Activated naive CD4-positive, alpha-beta T cell treated with Interleukin-2 at 50 U/mL for 16 hours (primary cell): Measurements from ENCODE around the gene ERGIC1.
"Not testable (repeated sequence)": the region's sequence is repeated elsewhere in the genome, so short reads cannot be mapped to it uniquely, and the experiment has no call there.

Experiments used
- DNase-seq: peaks from one replicate; pipeline ENCODE4 v3.0.0-alpha.2; 2020

The ERGIC1 gene

DNA sequence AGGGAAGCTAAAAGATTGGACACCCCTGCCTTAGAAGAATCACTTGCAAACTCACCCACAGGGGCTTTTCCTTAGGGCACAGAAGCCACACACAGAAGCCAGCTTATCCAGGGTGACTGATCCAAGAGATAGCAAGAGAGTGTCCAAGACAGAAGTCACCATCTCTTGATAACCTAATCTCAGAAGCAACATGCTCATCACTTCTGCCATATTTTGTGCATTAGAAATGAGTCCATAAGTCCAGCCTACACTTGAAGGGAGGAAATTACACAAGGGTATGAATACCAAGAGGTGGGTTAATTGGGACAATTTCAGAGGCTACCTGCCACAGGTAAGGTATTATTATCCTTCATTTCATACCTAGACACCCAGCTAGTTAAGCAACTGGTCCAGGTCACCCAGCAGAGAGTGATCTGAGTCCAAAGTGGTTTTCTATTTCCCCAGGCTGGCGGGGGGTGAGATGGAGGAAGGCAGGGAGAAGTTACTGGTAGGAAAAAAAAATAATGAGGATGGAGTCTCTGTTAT, 3.7 kb upstream of the ERGIC1 start:
- no peak for DNase-seq

- no peak for DNase-seq
Observed at GRCh38 chr5:172830876-172831662, 3.0 kb upstream of the ERGIC1 start.

DNA sequence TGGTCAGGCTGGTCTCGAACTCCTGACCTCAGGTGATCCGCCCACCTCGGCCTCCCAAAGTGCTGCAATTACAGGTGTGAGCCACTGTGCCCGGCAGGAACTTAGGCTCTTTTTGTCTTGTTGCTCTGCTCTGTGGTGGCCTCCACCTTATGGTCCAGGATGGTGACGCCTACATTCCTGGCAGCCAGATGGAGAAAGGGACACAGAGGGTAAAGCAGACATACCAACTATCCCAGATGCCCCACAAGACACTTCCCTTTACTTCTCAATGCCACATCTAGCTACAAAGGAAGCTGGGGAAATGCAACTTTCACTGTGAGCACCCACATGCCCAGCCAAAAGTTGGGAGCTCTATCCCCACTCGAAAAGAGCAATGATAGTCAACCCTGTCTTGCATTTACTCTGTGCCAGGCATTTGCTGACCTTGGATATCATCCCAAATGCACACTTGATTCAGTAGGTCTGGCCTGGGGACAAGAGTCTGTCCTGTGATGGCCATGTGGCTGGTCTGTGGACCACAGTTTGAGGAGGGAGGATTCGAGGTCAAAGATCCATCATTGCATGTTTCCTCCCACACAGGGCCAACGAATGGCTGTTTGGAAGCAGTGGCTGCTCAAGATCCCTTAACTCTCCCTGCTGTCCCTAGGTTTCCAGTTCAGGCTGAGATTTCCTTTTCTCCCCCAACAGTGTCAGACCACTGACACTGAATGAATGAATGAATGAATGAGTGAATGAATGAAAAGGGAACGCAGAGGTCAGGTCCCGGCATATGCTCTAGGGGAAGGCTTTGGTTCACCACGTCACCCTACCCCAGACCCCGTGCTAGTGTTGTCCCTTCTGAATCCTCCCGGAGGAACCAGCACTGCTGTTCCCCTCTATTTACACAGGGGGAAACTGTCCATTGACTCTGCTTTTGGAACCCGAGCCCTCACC, 1.4 kb upstream of the ERGIC1 start:
- no peak for DNase-seq

- no peak for DNase-seq
Observed at GRCh38 chr5:172833372-172833685, 722 bp upstream of the ERGIC1 start.

DNA sequence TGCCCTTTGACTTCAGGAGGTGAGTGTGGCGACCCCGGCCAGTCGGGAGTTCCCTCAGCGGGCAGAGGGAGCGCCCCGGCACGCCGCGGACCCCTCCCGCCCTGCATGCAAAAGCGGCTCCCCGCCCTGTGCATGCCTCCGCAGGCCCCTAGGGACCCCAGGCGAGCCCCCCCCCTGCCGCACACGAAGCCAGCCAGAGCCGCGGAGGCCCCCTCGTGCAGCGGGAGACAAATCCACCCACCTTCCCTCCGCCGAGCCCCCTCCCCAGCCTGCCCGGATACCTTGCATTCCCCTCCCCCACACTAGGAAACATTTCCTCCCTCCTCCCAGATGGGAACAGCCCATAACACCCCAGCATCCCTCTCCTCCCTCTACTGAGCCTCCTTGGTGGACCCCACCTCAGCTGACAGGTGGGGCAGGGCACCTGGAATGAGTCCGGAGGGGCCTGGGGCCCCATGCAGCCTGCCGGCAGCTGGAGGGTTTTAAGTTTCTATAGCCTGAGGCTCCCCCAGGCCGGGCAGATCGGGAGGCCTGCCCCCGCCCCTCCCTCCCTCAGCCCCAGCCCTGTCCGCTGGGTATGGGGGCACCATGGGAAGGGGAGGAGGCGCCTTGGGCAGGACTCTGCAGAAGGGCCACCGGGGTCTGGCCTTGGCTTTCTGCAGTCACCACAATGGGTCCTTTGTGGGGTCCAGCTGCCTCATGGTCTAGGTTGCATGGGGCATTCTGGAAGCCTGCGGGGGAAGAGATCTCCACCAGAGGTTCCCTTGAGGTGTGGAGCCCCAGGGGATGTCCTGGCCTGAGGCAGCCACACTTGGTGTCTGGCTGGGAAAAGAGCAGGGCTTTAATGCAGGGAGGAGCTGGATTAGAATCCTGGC, 601 bp downstream of the ERGIC1 start:
- DNase-seq = no peak

- DNase-seq = no peak
Observed at GRCh38 chr5:172835290-172835993, 1.4 kb downstream of the ERGIC1 start.

GRCh38 chr5:172835994-172836356, 1.9 kb downstream of the ERGIC1 start:
- DNase-seq = no peak

- DNase-seq = no peak
Observed at GRCh38 chr5:172837640-172838039, 3.6 kb downstream of the ERGIC1 start.

DNA sequence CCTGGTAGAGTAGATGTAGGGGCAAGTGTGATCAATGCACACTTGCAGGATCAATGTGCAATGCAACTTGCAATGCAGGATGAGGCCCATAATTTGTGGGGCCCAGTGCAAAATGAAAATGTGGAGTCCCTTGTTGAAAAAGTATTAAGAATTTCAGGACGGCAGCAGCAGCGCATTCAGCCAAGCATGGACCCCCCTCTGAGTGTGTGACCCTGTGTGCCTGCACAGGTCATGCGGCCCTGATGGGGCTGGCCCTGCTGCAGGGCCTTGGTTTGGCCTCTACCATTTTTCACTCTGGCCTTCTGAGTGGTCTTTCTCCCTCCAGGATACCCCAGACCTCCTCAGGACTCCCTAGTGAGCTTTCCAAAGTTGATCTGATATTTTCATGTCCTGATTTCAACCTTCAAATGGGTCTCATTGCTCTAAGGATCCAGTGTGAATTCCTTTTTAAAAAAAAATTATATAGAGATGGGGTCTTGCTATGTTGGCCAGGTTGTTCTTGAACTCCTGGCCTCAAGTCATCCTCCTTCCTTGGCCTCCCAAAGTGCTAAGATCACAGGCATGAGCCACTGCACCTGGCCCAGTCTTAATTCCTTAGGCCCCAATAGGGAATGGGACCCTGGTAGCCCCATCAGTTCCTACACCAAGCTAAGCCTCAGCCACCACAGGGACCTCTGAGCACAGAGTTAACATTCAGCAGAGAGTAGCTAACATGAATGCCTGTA, 4.3 kb downstream of the ERGIC1 start:
- DNase-seq = no peak

- no peak for DNase-seq
Observed at GRCh38 chr5:172839669-172840431, 5.8 kb downstream of the ERGIC1 start.

DNA sequence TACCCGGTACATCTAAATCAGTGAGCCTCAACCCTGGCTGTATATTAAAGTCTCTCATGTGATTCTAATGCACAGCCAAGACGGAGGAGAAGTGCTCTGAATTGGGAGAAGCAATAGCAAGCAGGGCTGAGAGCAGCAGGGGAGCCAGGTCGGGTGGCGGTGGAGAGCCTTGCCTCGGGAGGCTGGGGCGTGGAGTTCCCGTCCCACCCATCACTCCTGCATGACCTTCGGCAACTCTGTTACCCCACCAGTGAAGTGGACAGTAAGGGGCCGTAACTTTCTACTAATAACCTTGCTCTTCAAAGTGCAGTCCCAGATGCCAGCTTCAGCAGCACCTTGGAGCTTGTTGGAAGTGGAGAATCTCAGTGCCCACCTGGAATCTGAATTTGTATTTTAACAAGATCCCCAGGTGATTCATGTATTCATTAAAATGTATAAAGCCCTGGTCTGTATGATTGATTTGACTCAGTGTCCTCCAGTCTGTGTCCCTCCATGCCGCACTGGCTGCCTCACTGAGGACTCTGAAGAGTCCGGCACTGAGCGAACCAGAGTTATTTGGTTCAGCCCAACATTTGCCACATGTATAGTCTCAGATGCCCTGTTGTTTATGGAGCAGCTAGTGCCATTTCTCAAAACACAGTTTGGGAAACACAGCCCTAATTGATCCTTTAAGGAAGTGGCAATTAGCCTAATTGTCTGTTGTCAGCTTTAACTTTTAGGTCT, 6.5 kb downstream of the ERGIC1 start:
- no peak for DNase-seq

- DNase-seq = no peak
Observed at GRCh38 chr5:172841256-172841655, 7.2 kb downstream of the ERGIC1 start.

GRCh38 chr5:172843825-172844576, 9.9 kb downstream of the ERGIC1 start:
- no peak for DNase-seq

DNA sequence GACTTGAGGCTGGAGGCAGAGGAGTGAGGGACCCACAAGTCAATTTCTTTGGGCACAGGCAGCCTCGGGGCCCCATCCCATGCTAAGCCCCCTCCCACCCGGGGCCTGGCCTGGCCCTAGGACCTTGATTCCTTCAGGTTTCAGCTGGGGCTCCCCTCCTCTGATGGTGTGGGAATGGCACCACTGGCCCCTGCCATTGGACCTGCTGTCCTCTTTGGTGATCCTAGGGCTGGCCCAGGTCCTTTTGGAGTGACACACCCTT, 10.5 kb downstream of the ERGIC1 start:
- DNase-seq = no peak

DNA sequence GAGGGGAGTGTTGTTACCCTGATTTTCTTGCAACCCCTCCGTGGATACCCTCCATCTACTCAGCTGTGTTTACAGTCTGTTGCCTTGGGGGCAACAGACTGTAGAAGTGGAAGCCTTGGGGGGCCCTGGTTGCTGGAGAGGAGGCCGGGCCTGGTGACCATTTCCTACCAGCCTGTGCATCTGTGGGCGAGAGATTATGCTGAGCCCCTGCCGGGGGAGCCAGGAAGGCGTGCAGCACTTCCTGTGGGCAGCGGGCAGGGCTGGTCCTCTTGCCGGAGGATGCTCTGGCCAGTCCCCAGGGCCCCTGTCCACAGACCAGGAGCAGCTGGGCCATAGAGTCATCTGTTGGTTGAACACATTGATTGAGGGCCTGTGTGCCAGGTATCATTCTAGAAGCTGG, 11.1 kb downstream of the ERGIC1 start:
- DNase-seq = no peak

GRCh38 chr5:172845576-172845975, 11.5 kb downstream of the ERGIC1 start:
- no peak for DNase-seq

DNA sequence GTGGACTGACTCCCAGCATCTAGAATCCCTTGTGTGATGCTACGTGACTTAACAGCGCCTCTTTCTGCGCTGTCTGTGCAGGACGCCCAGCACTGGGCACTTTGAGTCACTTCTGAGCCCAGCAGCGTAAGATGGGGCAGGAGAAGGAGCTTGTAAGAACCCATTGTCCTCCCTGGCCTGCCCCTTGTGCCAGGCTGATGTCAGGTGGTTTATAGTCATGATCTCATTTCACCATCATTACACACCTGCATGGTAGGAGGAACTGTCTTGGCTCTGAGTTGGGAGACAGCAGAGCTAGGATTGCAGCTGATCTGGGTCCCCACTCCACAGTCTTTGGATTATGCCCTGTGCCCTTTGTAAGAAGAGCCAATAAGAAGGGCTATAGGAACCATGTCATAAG, 12.2 kb downstream of the ERGIC1 start:
- DNase-seq = no peak

DNA sequence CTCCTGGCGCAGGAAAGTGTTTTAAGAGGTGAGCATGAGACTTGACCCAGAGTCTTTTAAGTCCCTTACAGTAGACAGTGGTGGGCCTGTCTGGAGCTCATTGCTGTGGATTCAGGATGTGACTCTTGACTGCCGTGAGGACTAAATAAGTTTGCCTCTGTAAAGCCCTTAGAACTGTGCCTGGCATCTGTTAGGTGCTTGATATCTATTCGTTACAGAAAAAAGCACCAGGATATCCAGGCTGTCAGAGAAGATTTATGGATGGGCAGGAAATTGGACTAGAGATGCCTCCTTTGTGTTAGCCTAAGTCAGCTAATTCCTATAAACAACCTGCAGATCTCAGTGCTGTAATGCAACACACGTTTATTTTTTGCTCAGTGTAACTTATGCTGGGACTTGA, 12.6 kb downstream of the ERGIC1 start:
- no peak for DNase-seq

GRCh38 chr5:172847584-172847983, 13.5 kb downstream of the ERGIC1 start:
- DNase-seq = not testable (repeated sequence)

DNA sequence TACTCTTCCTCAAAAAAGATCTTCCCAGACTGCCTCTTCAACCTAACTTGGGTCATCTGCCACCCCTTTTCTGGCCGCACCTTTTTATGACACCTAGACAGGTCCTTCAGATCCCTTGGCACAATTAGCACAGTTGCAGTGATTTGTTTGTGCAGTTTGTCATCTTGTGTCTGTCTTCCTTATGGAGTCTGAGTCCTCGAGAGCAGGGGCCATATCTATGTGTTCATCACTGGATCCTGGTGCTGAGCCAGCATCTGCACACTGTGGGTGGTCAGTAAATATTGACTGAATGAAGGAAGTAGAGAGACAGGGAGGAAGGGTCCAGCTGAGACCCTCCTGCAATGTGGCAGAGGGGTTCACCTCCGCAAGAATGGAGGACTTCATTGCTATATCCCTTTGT, 14.4 kb downstream of the ERGIC1 start:
- DNase-seq = no peak
